HG03460 (cell line): Measurements from ENCODE around the gene ZNF628.
A peak's percentile ranks its signal among the peaks of the same experiment; 100 is the strongest.
"Not testable (repeated sequence)": the region's sequence is repeated elsewhere in the genome, so short reads cannot be mapped to it uniquely, and the experiment has no call there.

ENCODE experiments used
- ATAC-seq: cut with Tn5 transposase; IDR thresholded peaks from one replicate; pipeline ENCODE4 v1.9.1; 2021; ENCODE audit not compliant: unreplicated experiment

ZNF628 gene

GRCh38 chr19:55495646-55496349 lies 19.4 kb downstream of the ZNF628 start:
- ATAC-seq: no peak

GRCh38 chr19:55496820-55497219 lies 20.4 kb downstream of the ZNF628 start:
- not testable (repeated sequence) for ATAC-seq

GRCh38 chr19:55497763-55498162 lies 21.3 kb downstream of the ZNF628 start:
- ATAC-seq: no peak

GRCh38 chr19:55498246-55498840 lies 21.9 kb downstream of the ZNF628 start:
- no peak for ATAC-seq

- ATAC-seq: no peak
Measured at GRCh38 chr19:55500368-55500952, 24.0 kb downstream of the ZNF628 start.

GRCh38 chr19:55502197-55502952 lies 26.0 kb downstream of the ZNF628 start:
- ATAC-seq: no peak

- no peak for ATAC-seq
Measured at GRCh38 chr19:55503157-55503501, 26.7 kb downstream of the ZNF628 start.

GRCh38 chr19:55503502-55504251 lies 27.3 kb downstream of the ZNF628 start:
- peak; percentile 92 for ATAC-seq

- no peak for ATAC-seq
Measured at GRCh38 chr19:55504252-55504603, 27.8 kb downstream of the ZNF628 start.

- no peak for ATAC-seq
Measured at GRCh38 chr19:55504981-55505380, 28.6 kb downstream of the ZNF628 start.

GRCh38 chr19:55508120-55508519 lies 31.7 kb downstream of the ZNF628 start:
- no peak for ATAC-seq

GRCh38 chr19:55516878-55517620 lies 40.6 kb downstream of the ZNF628 start:
- peak; percentile 95 for ATAC-seq

GRCh38 chr19:55519451-55520311 lies 43.3 kb downstream of the ZNF628 start:
- no peak for ATAC-seq

GRCh38 chr19:55520691-55521292 lies 44.4 kb downstream of the ZNF628 start:
- ATAC-seq: no peak

- no peak for ATAC-seq
Measured at GRCh38 chr19:55525289-55526101, 49.1 kb downstream of the ZNF628 start.

- ATAC-seq: no peak
Measured at GRCh38 chr19:55526216-55527196, 50.1 kb downstream of the ZNF628 start.
